WERI-Rb-1 (cell line): ENCODE measurements around the gene ZNF496.

Experiments
- DNase-seq: peaks from one replicate; pipeline ENCODE4 v3.0.0-alpha.2; 2020
- H3K27ac ChIP-seq: fragments of 250-450 bp; sonication (Bioruptor Pico); 2 replicates; pipeline ENCODE4 v1.5.1; 2020; ENCODE audit warnings: mild to moderate bottlenecking, moderate library complexity
- H3K27me3 ChIP-seq: fragments of 250-450 bp; sonication (Bioruptor Pico); 2 replicates; pipeline ENCODE4 v1.5.1; 2021; ENCODE audit warnings: mild to moderate bottlenecking, low read depth, moderate library complexity; ENCODE audit not compliant: insufficient read depth, severe bottlenecking
- H3K36me3 ChIP-seq: fragments of 250-450 bp; sonication (Bioruptor Pico); 2 replicates; pipeline ENCODE4 v1.5.1; 2020; ENCODE audit warnings: mild to moderate bottlenecking, moderate library complexity
- H3K4me3 ChIP-seq: 2 replicates; pipeline ENCODE4 v1.5.1; 2011; ENCODE audit warnings: low read depth, mild to moderate bottlenecking, control low read depth, low read length
- H3K9me3 ChIP-seq: fragments of 250-450 bp; sonication (Bioruptor Pico); 2 replicates; pipeline ENCODE4 v1.5.1; 2021; ENCODE audit warnings: mild to moderate bottlenecking, moderate library complexity; ENCODE audit not compliant: severe bottlenecking
- CTCF ChIP-seq: IDR thresholded peaks from 2 replicates; pipeline ENCODE4 v1.5.1; 2011; ENCODE audit warnings: low read depth, mild to moderate bottlenecking, control low read depth, inconsistent platforms, low read length

ZNF496 gene

DNA sequence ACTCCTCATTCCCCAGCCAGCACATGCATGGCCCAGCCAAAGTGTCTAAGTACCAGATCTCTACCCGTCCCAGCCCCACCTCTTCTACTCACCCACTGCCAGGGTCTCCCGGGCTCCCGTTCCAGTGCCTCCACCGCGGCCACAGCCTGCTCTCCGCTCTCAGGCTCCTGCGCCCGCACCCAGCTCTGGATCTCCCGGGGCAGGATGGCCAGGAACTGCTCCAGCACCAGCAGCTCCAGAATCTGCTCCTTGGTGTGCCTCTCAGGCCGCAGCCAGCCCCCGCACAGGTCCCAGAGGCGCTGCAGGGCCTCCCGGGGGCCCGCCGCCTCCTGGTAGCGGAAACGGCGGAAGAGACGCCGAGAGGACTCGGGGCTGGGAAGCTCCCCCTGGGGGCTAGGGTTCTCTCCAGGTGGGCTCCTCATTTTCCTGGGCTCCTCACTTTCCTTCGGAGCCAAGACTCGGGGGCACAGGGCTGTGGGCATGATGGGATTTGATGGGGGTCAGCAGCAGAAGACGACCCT is 2.5 kb downstream of the ZNF496 start:
- peaks cover 76% of the 10 kb centered on the region for H3K36me3 ChIP-seq
- H3K27ac ChIP-seq, result no peak overlapping the region
- H3K9me3 ChIP-seq, result no peaks in the 10 kb centered on the region
- no peak for DNase-seq
- H3K27me3 ChIP-seq, result no peaks in the 10 kb centered on the region
- TF ChIP-seq CTCF, result no peak
- no peak overlapping the region for H3K4me3 ChIP-seq

- Histone ChIP-seq H3K27me3 (no peaks in the 10 kb centered on the region), H3K4me3 (no peak overlapping the region), H3K27ac (no peak overlapping the region), H3K36me3 (peaks cover 78% of the 10 kb centered on the region), H3K9me3 (no peaks in the 10 kb centered on the region)
- TF ChIP-seq CTCF, result no peak
- DNase-seq, result no peak
Observed at GRCh38 chr1:247328311-247328710, 3.4 kb downstream of the ZNF496 start.

- DNase-seq, result no peak
- H3K27ac ChIP-seq, result no peak overlapping the region
- H3K36me3 ChIP-seq, result peaks cover 92% of the 10 kb centered on the region
- H3K9me3 ChIP-seq, result no peaks in the 10 kb centered on the region
- H3K27me3 ChIP-seq, result no peaks in the 10 kb centered on the region
- no peak overlapping the region for H3K4me3 ChIP-seq
- no peak for TF ChIP-seq CTCF
Observed at GRCh38 chr1:247326411-247327130, 5.1 kb downstream of the ZNF496 start.

DNA sequence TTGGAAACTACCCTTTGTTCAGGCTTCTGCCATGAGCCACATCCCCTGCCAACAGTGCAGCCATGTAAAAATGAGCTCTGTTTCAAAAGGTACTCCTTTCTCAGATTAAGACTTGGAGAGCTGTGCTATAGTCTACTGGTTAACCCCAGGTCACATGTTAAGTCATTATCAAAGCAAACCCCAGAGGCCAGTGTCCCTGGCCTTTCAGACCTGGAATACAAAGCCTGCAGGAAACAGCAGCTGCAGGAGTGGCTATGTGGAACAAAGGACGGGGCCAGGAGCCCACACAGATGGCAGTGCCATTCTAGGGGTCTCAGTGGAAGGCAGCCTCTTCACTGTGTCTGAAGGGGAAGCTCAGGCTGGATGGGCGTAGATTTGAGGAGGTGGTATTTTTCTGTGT is 6.7 kb downstream of the ZNF496 start:
- DNase-seq, result no peak
- no peak overlapping the region for H3K4me3 ChIP-seq
- H3K36me3 ChIP-seq, result peaks cover 100% of the 10 kb centered on the region
- no peaks in the 10 kb centered on the region for H3K27me3 ChIP-seq
- no peaks in the 10 kb centered on the region for H3K9me3 ChIP-seq
- TF ChIP-seq CTCF, result no peak
- H3K27ac ChIP-seq, result no peak overlapping the region

DNA sequence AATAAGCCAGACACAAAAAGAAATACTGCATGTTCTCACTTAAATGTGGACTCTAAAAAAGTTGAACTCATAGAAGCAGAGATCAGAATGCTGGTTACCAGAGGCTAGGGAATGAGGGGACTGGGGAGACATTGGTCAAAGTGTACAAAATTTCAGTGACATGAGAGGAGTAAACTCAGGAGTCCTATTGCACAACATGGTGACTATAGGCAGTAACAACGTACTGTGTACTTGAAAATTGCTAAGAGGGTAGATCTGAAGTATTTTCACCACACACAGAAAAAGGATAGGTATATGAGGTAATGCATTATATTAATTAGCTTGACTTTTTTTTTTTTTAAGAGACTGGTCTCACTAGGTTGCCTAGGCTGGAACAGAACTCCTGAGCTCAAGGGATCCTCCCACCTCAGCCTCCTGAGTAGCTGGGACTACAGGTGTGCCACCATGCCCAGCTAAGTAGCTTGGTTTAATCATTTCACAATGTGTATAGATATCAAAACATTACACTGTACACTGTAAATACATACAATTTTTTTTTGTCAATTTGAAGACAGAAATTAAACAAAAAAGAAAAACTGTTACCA is 7.4 kb downstream of the ZNF496 start:
- Histone ChIP-seq H3K27me3 (no peaks in the 10 kb centered on the region), H3K27ac (no peak overlapping the region), H3K4me3 (no peak overlapping the region), H3K9me3 (no peaks in the 10 kb centered on the region), H3K36me3 (peaks cover 100% of the 10 kb centered on the region)
- TF ChIP-seq CTCF, result no peak
- no peak for DNase-seq
